Measurements from ENCODE around the gene S100B. TPM values are rescaled to one million over a fixed set of nuclear protein-coding genes. Genes with fewer than 3 reads are reported as not detected.

S100B gene
- total RNA-seq (2022; extraction: Qiagen RNA extraction): not detected in 5 replicates

DNA sequence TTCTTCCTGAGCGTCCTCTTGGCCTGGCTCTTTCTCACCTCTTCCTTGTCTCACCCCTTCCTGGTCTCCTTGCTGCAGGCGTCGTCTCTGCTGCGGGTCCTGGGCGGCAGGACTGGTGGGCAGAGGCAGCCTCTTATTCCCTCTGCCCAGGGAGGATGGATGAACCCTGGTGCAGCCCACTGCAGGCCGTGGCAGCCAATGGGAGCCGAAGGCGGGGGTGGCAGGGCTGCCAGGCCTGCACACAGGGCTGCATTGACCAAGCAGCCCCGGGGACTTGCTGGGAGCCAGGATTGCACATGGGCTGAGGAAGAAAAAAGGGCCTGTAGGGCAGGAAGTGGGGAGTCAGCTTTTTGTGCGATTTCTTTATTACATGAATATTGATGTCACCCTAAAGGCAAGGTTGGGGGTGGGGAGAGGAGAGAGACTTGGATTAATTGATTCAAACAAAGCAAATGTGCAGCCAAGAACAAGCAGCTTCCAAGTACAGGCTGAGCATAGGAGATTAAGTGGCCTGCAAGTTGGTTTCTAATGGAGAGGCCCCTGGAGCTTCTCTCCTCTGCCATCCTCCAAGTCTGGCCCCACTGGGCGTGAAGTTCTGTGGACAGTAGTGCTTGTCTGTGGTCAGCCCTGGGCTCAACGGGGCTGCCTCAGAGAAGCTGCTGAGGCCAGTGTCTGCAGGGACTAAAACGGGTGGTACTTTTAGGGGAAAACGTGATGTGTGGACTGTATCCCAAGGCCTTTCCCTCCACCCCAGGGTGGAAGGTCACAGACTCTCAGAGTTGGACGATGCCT lies at the start of gene S100B:
Gene S100B (minus strand): TSS at position 108 of the 792 bp plus-strand sequence. CDS start 2,667 bp downstream, outside the sequence.

DNA sequence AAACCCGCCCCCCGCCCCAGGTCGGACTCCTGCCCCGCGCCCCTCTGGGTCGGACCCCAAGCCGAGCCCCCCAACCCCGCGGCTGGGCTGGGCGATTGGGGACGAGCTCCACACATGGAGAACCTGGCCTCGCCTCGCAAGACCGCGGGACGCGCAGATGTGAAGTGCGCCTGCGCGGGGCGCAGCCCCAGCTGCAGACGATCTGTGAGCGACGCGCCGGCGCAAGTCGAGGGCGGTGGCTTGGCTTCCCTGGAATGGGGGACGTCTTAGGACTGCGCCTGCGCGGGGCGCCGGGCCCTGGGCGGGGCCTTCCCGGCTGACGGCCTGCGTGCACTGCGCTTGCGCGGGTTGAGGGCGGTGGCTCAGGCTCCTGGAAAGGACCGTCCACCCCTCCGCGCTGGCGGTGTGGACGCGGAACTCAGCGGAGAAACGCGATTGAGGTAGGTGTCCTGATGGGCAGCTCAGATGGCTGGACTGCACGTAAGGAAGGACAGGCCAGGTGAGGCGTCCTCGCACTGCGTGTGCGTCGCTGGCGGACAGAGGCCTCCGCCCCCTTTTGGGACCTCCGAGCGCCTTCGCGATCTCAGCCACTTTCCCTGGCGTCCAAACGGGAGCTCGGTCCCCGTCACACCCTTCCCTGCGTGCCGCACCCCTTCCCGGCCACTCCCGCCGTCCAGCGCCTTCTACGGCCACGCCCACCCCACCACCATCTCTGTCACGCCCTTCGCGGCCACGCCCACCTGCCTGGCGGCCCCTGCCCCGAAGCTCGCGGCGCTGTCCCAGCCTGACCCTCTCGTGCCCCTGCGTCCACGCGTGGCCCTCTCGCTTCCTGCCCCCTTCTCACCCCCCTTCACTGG lies 30.7 kb upstream of the S100B start, which contains the start of gene PRMT2:
Gene PRMT2 (plus strand): TSS at position 351 of the 857 bp plus-strand sequence. CDS start 1,278 bp downstream, outside the sequence.

Other genes with a start within 250 kb of the S100B start
- gene DIP2A, start 146.2 kb downstream of the S100B start, total RNA-seq (2022; extraction: Qiagen RNA extraction): 9.2 to 13.6 TPM (median 12.1 TPM) in 5 replicates
- gene PRMT2, start 30.6 kb upstream of the S100B start, total RNA-seq (2022; extraction: Qiagen RNA extraction): 46.7 to 56.1 TPM (median 55.3 TPM) in 5 replicates